Heart left ventricle (tissue), 16 donors: Measurements from ENCODE around the gene CFAP46. TPM values are rescaled to one million over a fixed set of nuclear protein-coding genes. Genes with fewer than 3 reads are reported as not detected.

Experiments
- ATAC-seq, 4 donors: fragments of 200-7000 bp; cut with Tn5 transposase; one replicate each; pipeline ENCODE4 v1.9.1; 2020 to 2022; ENCODE audit warnings: moderate library complexity in 4 of 4, mild to moderate bottlenecking in 3 of 4, moderate number of reproducible peaks in 1 of 4
- DNase-seq, 5 donors: peaks; one replicate each; pipeline ENCODE4 v3.0.0-alpha.2; 2020
- H3K27ac ChIP-seq, 12 donors: fragments of 200-600 bp; sonication (generic) in 4 of 12; one replicate each; pipeline versions ENCODE4 v1.5.0 to v1.8.0; 2016 to 2022; ENCODE audit warnings: mild to moderate bottlenecking in 2 of 12
- H3K27me3 ChIP-seq, 9 donors: fragments of 200-600 bp; sonication (generic) in 2 of 9; one replicate each; pipeline versions ENCODE4 v1.5.1 to v1.8.0; 2016 to 2022; ENCODE audit warnings: mild to moderate bottlenecking in 3 of 9
- H3K36me3 ChIP-seq, 9 donors: fragments of 200-600 bp; sonication (generic) in 2 of 9; one replicate each; pipeline versions ENCODE4 v1.5.0 to v1.8.0; 2018 to 2022; ENCODE audit warnings: mild to moderate bottlenecking in 2 of 9
- H3K4me1 ChIP-seq, 12 donors: fragments of 200-600 bp; sonication (generic) in 4 of 12; one replicate each; pipeline versions ENCODE4 v1.5.0 to v1.8.0; 2016 to 2022; ENCODE audit warnings: mild to moderate bottlenecking in 3 of 12
- H3K4me3 ChIP-seq, 12 donors: fragments of 200-600 bp; sonication (generic) in 4 of 12; one replicate each; pipeline versions ENCODE4 v1.5.0 to v1.8.0; 2017 to 2022; ENCODE audit warnings: mild to moderate bottlenecking in 9 of 12, moderate library complexity in 4 of 12
- H3K9me3 ChIP-seq, 12 donors: fragments of 200-600 bp; sonication (generic) in 4 of 12; one replicate each; pipeline versions ENCODE4 v1.5.0 to v1.8.0; 2016 to 2022; ENCODE audit warnings: mild to moderate bottlenecking in 1 of 12
- POLR2A ChIP-seq, 2 donors: fragments of 450-650 bp; IDR thresholded peaks; one replicate each; pipeline ENCODE4 v1.6.1; 2017; ENCODE audit warnings: antibody characterized with exemption in 2 of 2, mild to moderate bottlenecking in 2 of 2, moderate library complexity in 2 of 2
- WGBS, 4 donors: extraction: QIAGEN DNeasy Blood & Tissue Kit in 2 of 4; methylation state at CpG; one replicate each; pipeline versions ENCODE4 v1.1.5 to v1.1.7; 2013 to 2018; 5-methylcytosine and 5-hydroxymethylcytosine counted together
- intact Hi-C, 10 donors: fragments of 100-400 bp; cut with DNase I; formaldehyde crosslinking; loops; one replicate each; pipeline versions ENCODE4 v1.11.1 to v1.14.2; 2022
- polyA plus RNA-seq, 2 donors: library from polyadenylated mRNA; stranded (reverse); fragments of 200-250 nt; gene quantifications; one replicate each; pipeline ENCODE4 v1.2.3, GENCODE V29; 2013
- total RNA-seq, 9 donors: library from RNA; depleted of rRNA in 2 of 9; stranded (reverse); fragments of >200 nt in 2 of 9; fragmentation: NEBNext Ultra II Directional in 3 of 9; extraction: Animal tissue kit (Norgen Biotek cat#: 25700) in 3 of 9; gene quantifications; one replicate each; pipeline versions ENCODE4 v1.1.0 to v1.2.4, GENCODE V29; 2016 to 2023
- TF ChIP-seq, protein P1 (sequence below), 12 donors: fragments of 200-600 bp; sonication (generic) in 4 of 12; IDR thresholded peaks; one replicate each; pipeline versions ENCODE4 v1.5.0 to v1.8.0; 2018 to 2022; ENCODE audit warnings: antibody characterized with exemption in 12 of 12, mild to moderate bottlenecking in 5 of 12
- donor health status: ischemic (EF 13 %, LVEDD 7.1; RV severe dilation, severe dysfunction).
- donor health status: healthy with polysubstance abuse.
- donor health status: DM: no; HTN: yes; CAD: no.
- donor health status: DM: no; HTN: no; CAD: no.
- donor health status: ischemic (EF 25% LVEDD 6.9; RV normal size, moderate dysfunction).
- donor health status: ischemic (EF 25% LVEDD 5.7; RV mildly dilated, moderate dysfunction).
- donor health status: healthy.
- donor health status: DM: yes; HTN: yes; CAD: no.
- donor health status: ischemic (EF 35%, LVEDD 5.7; RV mildly dilated, moderate dysfunction).
- donor health status: nonischemic (EF 11% LVEDD 7.7; RV severe dilation, severe dysfunction).
- donor health status: DM: yes; HTN: yes; CAD: no.
- donor health status: PGD.
- donor health status: ischemic (EF 29% LVEDD 5.4; RV normal size, mild dysfunction).
- donor health status: nonischemic (EF 23%, LVEDD 6.1; RV moderate dilation, normal function).

The CFAP46 gene
- total and polyA plus RNA-seq, 11 donors, result 0.61 to 1.8 (median 0.95) TPM

DNA sequence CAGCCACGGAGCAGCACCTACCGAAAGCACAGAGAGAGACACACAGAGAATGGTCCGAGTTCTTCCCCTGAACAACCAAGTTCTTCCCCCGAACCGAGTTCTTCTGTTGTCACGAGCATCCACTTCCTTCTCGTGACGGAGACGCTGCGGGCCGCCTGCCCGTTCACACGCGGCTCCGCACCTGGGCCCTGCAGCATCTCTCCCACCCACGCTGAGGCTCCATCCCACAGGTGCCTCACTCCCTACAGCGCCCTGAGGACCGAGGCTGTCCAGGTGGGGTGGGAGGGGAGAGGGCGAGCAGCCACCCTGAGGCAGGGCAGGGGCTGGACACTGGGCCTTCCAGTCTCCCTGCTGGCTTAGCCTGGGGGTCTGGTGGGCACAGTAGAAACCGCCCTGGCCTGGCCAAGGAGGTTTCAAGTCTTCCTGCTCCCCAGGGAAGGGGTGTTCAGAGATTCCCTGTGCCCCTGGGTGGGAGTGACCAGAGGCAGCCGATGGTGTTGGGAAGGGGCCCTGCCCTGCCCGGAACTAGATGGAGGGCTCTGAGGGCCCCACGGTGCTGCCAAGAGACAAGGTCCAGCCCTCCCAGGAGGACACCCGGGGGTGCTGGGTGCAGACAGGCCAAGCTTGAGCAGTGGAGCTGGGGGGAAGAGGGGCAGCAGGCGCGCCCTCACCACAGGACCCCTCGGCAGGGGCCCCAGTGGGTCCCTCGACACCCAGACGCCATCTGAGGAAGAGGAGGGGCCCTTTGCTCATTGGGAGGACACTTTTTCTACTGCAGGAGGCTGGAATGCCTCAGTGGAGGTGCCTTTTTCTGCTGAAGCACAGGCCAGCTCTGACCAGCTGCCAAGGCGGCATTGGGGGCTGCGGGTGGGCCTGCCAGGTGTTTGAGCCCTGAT, 151.2 kb downstream of the CFAP46 start:
- TF ChIP-seq, protein P1, sequence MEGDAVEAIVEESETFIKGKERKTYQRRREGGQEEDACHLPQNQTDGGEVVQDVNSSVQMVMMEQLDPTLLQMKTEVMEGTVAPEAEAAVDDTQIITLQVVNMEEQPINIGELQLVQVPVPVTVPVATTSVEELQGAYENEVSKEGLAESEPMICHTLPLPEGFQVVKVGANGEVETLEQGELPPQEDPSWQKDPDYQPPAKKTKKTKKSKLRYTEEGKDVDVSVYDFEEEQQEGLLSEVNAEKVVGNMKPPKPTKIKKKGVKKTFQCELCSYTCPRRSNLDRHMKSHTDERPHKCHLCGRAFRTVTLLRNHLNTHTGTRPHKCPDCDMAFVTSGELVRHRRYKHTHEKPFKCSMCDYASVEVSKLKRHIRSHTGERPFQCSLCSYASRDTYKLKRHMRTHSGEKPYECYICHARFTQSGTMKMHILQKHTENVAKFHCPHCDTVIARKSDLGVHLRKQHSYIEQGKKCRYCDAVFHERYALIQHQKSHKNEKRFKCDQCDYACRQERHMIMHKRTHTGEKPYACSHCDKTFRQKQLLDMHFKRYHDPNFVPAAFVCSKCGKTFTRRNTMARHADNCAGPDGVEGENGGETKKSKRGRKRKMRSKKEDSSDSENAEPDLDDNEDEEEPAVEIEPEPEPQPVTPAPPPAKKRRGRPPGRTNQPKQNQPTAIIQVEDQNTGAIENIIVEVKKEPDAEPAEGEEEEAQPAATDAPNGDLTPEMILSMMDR (IDR thresholded peaks at IDR 0.05), result no peak
- no peak for TF ChIP-seq POLR2A (IDR thresholded peaks at IDR 0.05)
- DNase-seq (no peak), ATAC-seq (no peak)
- no peak overlapping the region for H3K27ac ChIP-seq
- H3K36me3 ChIP-seq, result no peaks in the 10 kb centered on the region
- intact Hi-C loops, result no loop called here
- H3K4me1 ChIP-seq, result peaks cover 0 to 27% (median 14%) of the 10 kb centered on the region in 12 donors
- H3K4me3 ChIP-seq, result no peak overlapping the region
- 62 to 68% (median 65%) methylated on average over 24 to 31 of the region's 31 CpGs for WGBS, 4 donors
- H3K9me3 ChIP-seq, result no peaks in the 10 kb centered on the region
- H3K27me3 ChIP-seq, result peaks cover 29 to 72% (median 41%) of the 10 kb centered on the region in 9 donors

DNA sequence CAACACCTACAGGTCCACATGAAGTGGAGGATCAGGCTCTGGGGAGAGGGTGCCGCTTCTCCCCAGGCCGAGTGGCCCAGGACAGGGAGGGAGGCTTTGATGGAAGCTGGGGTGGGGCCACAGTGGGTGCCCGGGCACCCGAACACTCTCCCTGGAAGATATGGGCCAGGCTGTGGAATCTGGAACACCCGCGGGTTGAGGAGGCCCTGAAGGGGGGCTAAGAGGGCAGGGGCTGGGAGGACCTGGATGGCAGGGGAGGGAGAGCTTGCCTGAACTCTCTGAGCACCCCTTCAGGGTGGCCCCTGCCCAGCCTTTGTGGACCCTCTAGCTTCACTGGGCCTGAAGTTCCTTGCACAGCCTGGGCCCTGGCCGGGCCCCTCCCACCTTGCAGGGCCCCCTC, 151.9 kb downstream of the CFAP46 start:
- Histone ChIP-seq H3K27me3 (peaks cover 30 to 73% (median 45%) of the 10 kb centered on the region in 9 donors), H3K27ac (no peak overlapping the region), H3K9me3 (no peaks in the 10 kb centered on the region), H3K4me3 (no peak overlapping the region), H3K4me1 (peaks cover 0 to 32% (median 14%) of the 10 kb centered on the region in 12 donors), H3K36me3 (no peaks in the 10 kb centered on the region)
- intact Hi-C loops, result no loop called here
- TF ChIP-seq, protein P1 (IDR thresholded peaks at IDR 0.05), result no peak
- no peak for TF ChIP-seq POLR2A (IDR thresholded peaks at IDR 0.05)
- ATAC-seq (no peak), DNase-seq (no peak)
- WGBS, 4 donors, result 45 to 56% (median 50%) methylated on average over 7 of the region's 7 CpGs

DNA sequence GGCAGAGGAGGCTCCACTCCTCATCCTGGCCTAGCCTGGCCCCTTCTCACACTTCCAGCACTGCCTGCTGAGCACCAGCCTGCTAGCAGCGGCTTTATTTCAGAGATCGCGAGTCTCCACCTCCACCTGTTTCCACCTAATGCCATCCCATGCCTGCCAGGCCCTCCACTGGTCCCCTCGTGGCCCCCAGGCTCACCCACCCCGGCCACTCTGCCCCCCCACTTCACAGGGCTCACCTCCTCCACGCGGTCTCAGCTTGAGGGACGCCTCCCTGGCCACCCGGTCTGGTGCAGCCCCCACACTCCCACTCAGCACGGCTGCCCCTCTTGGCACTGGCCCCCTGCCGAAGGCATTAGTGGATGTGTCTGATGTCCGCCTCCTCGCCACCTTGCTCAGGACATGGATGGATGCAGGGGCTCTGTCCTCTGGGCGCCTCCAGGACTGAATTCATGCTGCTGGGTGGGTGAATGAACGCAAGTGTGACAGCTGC, 152.7 kb downstream of the CFAP46 start:
- H3K27ac ChIP-seq, result no peak overlapping the region
- intact Hi-C loops, result loop anchor here in 3 of 10 donors (5.0 kb wide), 1 partner anchor 132 kb away; no protein-coding TSS in a partner anchor
- H3K4me1 ChIP-seq, result peaks cover 0 to 39% (median 14%) of the 10 kb centered on the region in 12 donors
- peaks cover 35 to 81% (median 53%) of the 10 kb centered on the region in 9 donors for H3K27me3 ChIP-seq
- TF ChIP-seq, protein P1 (IDR thresholded peaks at IDR 0.05), result no peak
- TF ChIP-seq POLR2A (IDR thresholded peaks at IDR 0.05), result no peak
- ATAC-seq, result peak in 1 of 4 donors; percentile 7
- no peaks in the 10 kb centered on the region for H3K9me3 ChIP-seq
- no peaks in the 10 kb centered on the region for H3K36me3 ChIP-seq
- WGBS, 4 donors, result 64 to 71% (median 68%) methylated on average over 9 to 15 of the region's 15 CpGs
- no peak overlapping the region for H3K4me3 ChIP-seq
- no peak for DNase-seq

DNA sequence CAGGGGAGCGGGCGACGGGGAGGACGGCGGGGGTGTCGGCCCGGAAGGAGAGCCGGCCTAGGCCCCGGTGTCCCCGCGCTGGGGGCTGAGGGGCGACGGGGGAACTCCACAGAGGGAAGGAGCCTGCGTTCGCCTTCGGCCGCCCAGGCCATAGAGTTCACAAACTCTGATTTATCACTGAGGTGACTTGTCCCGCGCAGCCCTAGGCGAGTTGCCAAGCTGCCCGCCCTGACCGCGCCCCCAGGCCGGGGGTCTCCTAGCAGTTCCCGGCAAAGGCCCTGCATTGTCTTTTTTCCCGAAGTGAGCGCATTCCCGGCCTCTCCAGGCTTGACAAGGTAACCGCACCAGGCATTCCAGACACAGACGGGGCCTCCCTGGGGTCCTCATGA, 153.5 kb downstream of the CFAP46 start:
- intact Hi-C loops, result loop anchor here in 3 of 10 donors (5.0 kb wide), 1 partner anchor 132 kb away; no protein-coding TSS in a partner anchor
- Histone ChIP-seq H3K4me1 (peaks cover 0 to 47% (median 14%) of the 10 kb centered on the region in 12 donors), H3K36me3 (peaks cover 0 to under 1% (median 0%) of the 10 kb centered on the region in 9 donors), H3K27ac (no peak overlapping the region), H3K27me3 (peaks cover 43 to 84% (median 62%) of the 10 kb centered on the region in 9 donors), H3K4me3 (no peak overlapping the region), H3K9me3 (no peaks in the 10 kb centered on the region)
- whole genome bisulfite sequencing, 4 donors, result 0 to 9% (median 4%) methylated on average over 5 to 30 of the region's 30 CpGs
- TF ChIP-seq, protein P1 (IDR thresholded peaks at IDR 0.05), result no peak
- TF ChIP-seq POLR2A (IDR thresholded peaks at IDR 0.05), result no peak
- DNase-seq (no peak), ATAC-seq (no peak)
